Prostate gland (tissue), 2 donors: ENCODE measurements around the gene TIAM2.

ENCODE experiments used
- CTCF ChIP-seq, 4 experiments: fragments of 200-600 bp in 2 of 4; fragments of 450-650 bp in 2 of 4; sonication (generic) in 2 of 4; IDR thresholded peaks; 1 replicate in 3 of 4; 2 replicates in 1 of 4; pipeline ENCODE4 v1.5.1; 2016 to 2019; ENCODE audit warnings: antibody characterized with exemption in 4 of 4, mild to moderate bottlenecking in 2 of 4, moderate library complexity in 2 of 4
- POLR2AphosphoS5 ChIP-seq: sonication (generic); formaldehyde crosslinking; IDR thresholded peaks from one replicate; pipeline ENCODE4 v1.6.1; 2017; ENCODE audit warnings: antibody characterized with exemption

GRCh38 chr6:155014137-155014536 lies 19.0 kb downstream of the TIAM2 start:
- TF ChIP-seq CTCF (IDR thresholded peaks at IDR 0.05) (no peak), POLR2AphosphoS5 (no peak)
